Adipocyte (in vitro differentiated cells): ENCODE measurements around the gene PEX7.

Source experiments
- DNase-seq: peaks from one replicate; pipeline ENCODE4 v3.0.0-alpha.2; 2015; ENCODE audit warnings: low read depth
- H3K27me3 ChIP-seq: replicated peaks from 2 replicates; pipeline ENCODE4 v1.7.0; 2013; ENCODE audit warnings: mild to moderate bottlenecking, low read length, moderate library complexity; ENCODE audit not compliant: control insufficient read depth, insufficient read depth
- H3K36me3 ChIP-seq: 2 replicates; pipeline ENCODE4 v1.7.0; 2013; ENCODE audit warnings: low read length, mild to moderate bottlenecking, moderate library complexity; ENCODE audit not compliant: control insufficient read depth, insufficient read depth, severe bottlenecking
- H3K4me1 ChIP-seq: 2 replicates; pipeline ENCODE4 v1.7.0; 2013; ENCODE audit warnings: mild to moderate bottlenecking, low read length, moderate library complexity; ENCODE audit not compliant: control insufficient read depth, insufficient read depth
- H3K4me3 ChIP-seq: 2 replicates; pipeline ENCODE4 v1.7.0; 2013; ENCODE audit warnings: mild to moderate bottlenecking, low read length, moderate library complexity
- H3K9ac ChIP-seq: 2 replicates; pipeline ENCODE4 v1.7.0; 2013; ENCODE audit warnings: mild to moderate bottlenecking, low read length, moderate library complexity
- H3K9me3 ChIP-seq: 2 replicates; pipeline ENCODE4 v1.7.0; 2013; ENCODE audit warnings: mild to moderate bottlenecking, low read length, moderate library complexity; ENCODE audit not compliant: control insufficient read depth

PEX7 gene

GRCh38 chr6:136918706-136919105 lies 96.3 kb downstream of the PEX7 start:
- no peak for DNase-seq
- Histone ChIP-seq H3K4me1 (peaks cover 16% of the 10 kb centered on the region), H3K4me3 (no peak overlapping the region), H3K36me3 (peaks cover 9% of the 10 kb centered on the region), H3K9ac (no peak overlapping the region), H3K27me3 (peaks cover 25% of the 10 kb centered on the region), H3K9me3 (no peaks in the 10 kb centered on the region)

DNA sequence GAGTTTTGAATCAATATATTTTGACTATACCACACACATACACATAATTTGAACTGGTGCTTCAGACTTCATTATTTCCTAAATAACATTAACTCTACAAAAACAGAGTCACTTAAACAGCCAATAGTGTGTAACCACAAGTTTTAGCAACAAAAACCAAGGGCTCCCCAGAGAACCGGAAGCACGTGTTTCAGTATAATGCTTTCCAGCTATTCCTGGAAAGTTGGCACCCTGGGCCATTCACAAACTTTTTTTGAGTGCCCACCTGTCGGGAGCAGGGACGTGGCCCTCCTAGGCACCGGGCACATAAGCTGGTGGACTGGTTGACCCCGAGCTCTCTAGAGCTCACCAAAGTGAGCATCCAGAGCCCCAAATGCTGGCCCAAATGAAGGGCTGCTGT lies 97.8 kb downstream of the PEX7 start:
- H3K4me1 ChIP-seq, result peaks cover 16% of the 10 kb centered on the region
- no peak overlapping the region for H3K9ac ChIP-seq
- DNase-seq, result no peak
- H3K27me3 ChIP-seq, result peaks cover 25% of the 10 kb centered on the region
- H3K4me3 ChIP-seq, result no peak overlapping the region
- H3K9me3 ChIP-seq, result no peaks in the 10 kb centered on the region
- peaks cover 9% of the 10 kb centered on the region for H3K36me3 ChIP-seq

DNA sequence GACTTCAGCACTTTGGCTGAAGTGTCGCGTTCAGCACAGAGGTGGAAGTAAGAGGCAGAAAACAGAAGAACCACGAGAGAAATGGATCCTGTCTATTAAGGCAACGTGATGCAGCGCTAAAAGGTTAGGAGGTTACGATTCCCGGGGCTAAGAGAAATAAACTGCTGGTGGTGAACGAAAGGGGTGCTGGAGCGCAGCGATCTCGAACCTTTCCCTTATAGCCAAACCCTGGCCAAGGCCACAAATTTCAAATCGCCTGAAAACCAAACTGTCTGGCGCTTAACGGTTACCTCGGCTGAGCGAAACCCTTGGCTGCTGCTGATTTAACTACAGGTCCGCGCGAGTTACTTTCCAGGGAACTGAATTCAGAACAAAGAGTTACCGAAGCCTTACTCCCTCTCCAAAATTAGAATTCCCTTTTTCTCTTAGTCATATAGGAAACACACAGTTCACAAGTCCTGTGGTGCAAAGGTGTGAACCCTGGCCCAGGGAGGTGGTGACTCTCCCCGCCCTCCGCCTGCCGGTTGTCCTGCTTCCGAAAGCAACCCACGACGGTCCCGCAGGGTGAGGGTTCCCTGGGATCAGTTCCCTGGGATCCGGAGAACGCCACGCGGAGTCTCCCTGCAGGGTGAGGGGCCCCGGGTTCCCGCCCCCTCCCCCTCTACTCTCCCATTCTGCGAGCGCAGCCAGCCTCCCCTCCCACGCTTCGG lies 98.4 kb downstream of the PEX7 start:
- Histone ChIP-seq H3K4me1 (peaks cover 16% of the 10 kb centered on the region), H3K4me3 (peak overlapping the region; percentile 71), H3K36me3 (peaks cover 4% of the 10 kb centered on the region), H3K9ac (no peak overlapping the region), H3K27me3 (peaks cover 25% of the 10 kb centered on the region), H3K9me3 (no peaks in the 10 kb centered on the region)
- DNase-seq, result peak; percentile 20

DNA sequence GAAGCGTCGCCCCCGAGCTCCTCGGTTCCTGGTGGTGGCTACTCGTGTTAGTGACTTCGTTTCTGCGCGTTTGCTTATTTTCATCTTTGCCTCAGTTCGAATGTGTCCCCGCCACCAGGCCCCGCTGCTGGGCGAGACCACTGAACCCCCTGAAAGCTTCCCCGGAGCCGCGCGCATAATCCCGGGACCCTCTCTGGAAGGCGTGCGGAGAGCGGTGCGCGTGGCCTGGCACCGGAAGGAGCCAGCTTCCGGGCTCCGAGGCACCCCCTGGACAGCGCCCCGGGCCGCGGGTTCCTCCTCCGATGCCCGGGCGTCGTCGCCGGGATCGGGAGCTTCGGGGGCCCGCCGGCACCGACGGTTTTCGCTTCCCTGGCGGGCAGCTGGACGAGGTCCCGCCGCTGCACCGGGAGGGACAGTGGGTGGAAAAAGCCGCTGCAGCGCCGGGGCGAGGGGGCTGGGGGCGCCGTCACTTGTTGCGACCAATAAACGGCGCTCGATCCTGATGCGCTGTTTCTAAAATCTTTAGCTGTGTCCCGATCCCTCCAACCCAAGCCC lies 99.1 kb downstream of the PEX7 start:
- Histone ChIP-seq H3K27me3 (peaks cover 25% of the 10 kb centered on the region), H3K9ac (no peak overlapping the region), H3K9me3 (no peaks in the 10 kb centered on the region), H3K4me1 (peaks cover 16% of the 10 kb centered on the region), H3K36me3 (no peaks in the 10 kb centered on the region), H3K4me3 (peak overlapping the region; percentile 71)
- peak; percentile 61 for DNase-seq

- Histone ChIP-seq H3K36me3 (no peaks in the 10 kb centered on the region), H3K4me1 (peaks cover 16% of the 10 kb centered on the region), H3K9ac (no peak within 1 kb of the TSS), H3K27me3 (peaks cover 25% of the 10 kb centered on the region), H3K9me3 (no peaks in the 10 kb centered on the region), H3K4me3 (peak within 1 kb of the TSS; percentile 71)
- peak; percentile 39 for DNase-seq
These were observed 99.7 kb downstream of the PEX7 start, which contains the start of gene SLC35D3 for GRCh38 chr6:136921936-136922684. TSS of gene SLC35D3 (plus strand) at chr6:136922301. CDS start at chr6:136922429, 128 bp downstream.

DNA sequence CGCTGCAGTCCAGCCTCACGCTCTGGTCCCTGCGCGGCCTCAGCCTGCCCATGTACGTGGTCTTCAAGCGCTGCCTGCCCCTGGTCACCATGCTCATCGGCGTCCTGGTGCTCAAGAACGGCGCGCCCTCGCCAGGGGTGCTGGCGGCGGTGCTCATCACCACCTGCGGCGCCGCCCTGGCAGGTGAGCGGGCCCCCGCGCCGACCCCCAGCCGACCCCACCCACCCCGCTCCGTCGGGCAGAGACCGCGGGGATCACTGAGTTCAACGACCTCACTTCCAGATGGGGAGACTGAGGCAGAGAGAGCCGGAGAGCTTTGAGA lies 100.3 kb downstream of the PEX7 start:
- peaks cover 25% of the 10 kb centered on the region for H3K27me3 ChIP-seq

DNA sequence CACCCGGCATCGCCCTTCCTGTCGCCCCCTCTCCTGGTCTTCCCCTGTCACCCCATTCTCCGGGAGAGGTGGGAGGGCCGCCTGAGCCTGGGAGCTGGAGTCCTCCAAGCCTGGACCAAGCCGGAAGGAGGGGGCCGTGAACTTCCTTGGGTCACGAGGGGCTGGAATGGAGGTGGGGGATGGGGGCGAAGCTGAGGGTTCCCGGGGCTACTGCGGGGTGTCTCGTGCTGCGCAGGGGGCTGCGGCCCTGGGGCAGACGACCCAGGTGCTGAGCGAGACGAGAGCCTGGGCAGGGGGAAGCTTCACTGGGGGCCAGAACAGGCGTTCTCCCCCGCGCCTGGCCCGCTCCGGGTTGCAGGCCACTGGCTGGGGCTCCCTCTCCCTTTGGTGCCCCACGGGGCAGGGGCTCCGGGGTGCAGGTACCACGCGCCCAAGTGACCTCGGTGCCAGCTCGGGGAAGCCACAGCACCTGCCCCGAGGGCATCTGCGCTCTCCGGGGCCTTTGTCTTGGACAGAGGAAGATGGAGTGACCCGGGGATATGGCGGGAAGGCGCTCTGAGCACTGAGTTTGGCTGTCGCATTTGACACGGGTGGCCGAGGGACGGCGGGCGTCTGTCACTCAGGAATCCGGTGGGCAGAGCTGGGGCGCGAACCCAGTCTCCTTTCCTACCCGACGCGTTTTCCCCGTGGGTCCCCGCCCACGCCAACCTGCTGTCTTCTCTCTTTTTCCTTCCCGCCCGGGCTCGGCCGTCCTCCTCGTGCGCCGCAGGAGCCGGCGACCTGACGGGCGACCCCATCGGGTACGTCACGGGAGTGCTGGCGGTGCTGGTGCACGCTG lies 100.9 kb downstream of the PEX7 start:
- peaks cover 16% of the 10 kb centered on the region for H3K4me1 ChIP-seq
- H3K36me3 ChIP-seq, result no peaks in the 10 kb centered on the region
- peaks cover 25% of the 10 kb centered on the region for H3K27me3 ChIP-seq
- H3K9ac ChIP-seq, result no peak overlapping the region
- no peak for DNase-seq
- no peaks in the 10 kb centered on the region for H3K9me3 ChIP-seq
- H3K4me3 ChIP-seq, result no peak overlapping the region

More for the DNA sequence above, 100.3 kb downstream of the PEX7 start:
- DNase-seq, result no peak
- Histone ChIP-seq H3K9me3 (no peaks in the 10 kb centered on the region), H3K9ac (no peak overlapping the region), H3K4me1 (peaks cover 16% of the 10 kb centered on the region), H3K4me3 (peak overlapping the region; percentile 71), H3K36me3 (no peaks in the 10 kb centered on the region)

DNA sequence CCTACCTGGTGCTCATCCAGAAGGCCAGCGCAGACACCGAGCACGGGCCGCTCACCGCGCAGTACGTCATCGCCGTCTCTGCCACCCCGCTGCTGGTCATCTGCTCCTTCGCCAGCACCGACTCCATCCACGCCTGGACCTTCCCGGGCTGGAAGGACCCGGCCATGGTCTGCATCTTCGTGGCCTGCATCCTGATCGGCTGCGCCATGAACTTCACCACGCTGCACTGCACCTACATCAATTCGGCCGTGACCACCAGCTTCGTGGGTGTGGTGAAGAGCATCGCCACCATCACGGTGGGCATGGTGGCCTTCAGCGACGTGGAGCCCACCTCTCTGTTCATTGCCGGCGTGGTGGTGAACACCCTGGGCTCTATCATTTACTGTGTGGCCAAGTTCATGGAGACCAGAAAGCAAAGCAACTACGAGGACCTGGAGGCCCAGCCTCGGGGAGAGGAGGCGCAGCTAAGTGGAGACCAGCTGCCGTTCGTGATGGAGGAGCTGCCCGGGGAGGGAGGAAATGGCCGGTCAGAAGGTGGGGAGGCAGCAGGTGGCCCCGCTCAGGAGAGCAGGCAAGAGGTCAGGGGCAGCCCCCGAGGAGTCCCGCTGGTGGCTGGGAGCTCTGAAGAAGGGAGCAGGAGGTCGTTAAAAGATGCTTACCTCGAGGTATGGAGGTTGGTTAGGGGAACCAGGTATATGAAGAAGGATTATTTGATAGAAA lies 101.7 kb downstream of the PEX7 start:
- no peak overlapping the region for H3K4me3 ChIP-seq
- no peak overlapping the region for H3K9ac ChIP-seq
- no peaks in the 10 kb centered on the region for H3K36me3 ChIP-seq
- peaks cover 22% of the 10 kb centered on the region for H3K27me3 ChIP-seq
- H3K4me1 ChIP-seq, result peaks cover 16% of the 10 kb centered on the region
- H3K9me3 ChIP-seq, result peaks cover 4% of the 10 kb centered on the region
- DNase-seq, result no peak

GRCh38 chr6:136926383-136926782 lies 104.0 kb downstream of the PEX7 start:
- DNase-seq, result no peak
- Histone ChIP-seq H3K27me3 (peaks cover 1% of the 10 kb centered on the region), H3K9ac (no peak overlapping the region), H3K9me3 (peaks cover 4% of the 10 kb centered on the region), H3K4me1 (peaks cover 3% of the 10 kb centered on the region), H3K36me3 (no peaks in the 10 kb centered on the region), H3K4me3 (no peak overlapping the region)

- no peak overlapping the region for H3K9ac ChIP-seq
- peaks cover 4% of the 10 kb centered on the region for H3K9me3 ChIP-seq
- no peaks in the 10 kb centered on the region for H3K36me3 ChIP-seq
- H3K4me1 ChIP-seq, result no peaks in the 10 kb centered on the region
- no peak for DNase-seq
- peaks cover 3% of the 10 kb centered on the region for H3K27me3 ChIP-seq
- H3K4me3 ChIP-seq, result no peak overlapping the region
These were observed 104.9 kb downstream of the PEX7 start for GRCh38 chr6:136927292-136927691.
